Activated CD4-positive, CD25-positive, alpha-beta regulatory T cell (primary cell): ENCODE data around the gene PDCD1LG2.
"Not testable (repeated sequence)": the region's sequence is repeated elsewhere in the genome, so short reads cannot be mapped to it uniquely, and the experiment has no call there.

Source experiments
- DNase-seq, 4 experiments: peaks; one replicate each; lab custom pipeline; 2025; lab: John Stamatoyannopoulos, UW

PDCD1LG2 gene

DNA sequence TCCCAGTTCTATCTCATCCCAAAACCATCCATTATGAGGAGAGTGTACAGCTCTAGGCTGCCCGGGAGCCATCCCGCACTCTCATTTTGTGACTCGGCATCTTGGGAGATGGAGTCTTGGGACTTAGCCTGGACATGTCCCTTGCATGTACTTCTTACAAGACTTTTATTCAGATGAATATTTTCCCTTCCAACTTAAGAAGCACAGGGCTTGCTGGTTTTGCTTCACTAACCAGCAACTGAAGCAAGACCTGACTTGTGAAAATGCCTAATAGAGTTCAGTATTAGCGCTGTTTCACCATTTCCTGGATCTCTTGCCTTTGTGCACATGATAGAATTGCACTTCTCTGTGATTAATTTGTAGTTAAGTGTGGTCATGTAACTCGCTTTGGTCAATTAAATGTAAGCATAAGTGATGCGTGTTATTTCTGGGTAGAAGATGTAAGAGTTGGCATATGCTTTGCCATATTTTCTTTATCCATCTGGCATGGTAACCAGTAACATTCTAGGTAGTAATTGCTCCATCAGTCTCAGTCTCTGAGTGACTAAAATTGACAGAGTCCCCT lies 55.8 kb downstream of the PDCD1LG2 start:
- DNase-seq, result no peak

DNA sequence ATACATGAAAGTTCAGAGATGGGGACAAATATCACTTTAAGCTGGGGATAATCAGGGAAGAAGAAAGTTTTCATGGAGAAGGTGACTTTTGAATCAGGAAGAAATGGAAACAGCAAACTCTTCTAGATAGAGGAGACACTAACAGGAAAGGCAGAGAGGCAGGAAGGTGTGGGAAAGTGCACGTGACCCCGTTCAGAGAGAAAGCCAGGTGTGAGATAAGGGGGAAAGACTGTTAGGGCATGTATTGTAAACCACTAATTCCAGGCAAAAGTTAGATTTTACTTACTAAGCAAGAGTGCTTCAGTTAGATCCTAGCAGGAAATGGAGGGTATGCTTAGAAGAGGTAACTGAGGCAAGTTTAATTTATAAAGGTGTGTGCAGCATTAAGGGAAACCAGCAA lies 58.5 kb downstream of the PDCD1LG2 start:
- no peak for DNase-seq

DNA sequence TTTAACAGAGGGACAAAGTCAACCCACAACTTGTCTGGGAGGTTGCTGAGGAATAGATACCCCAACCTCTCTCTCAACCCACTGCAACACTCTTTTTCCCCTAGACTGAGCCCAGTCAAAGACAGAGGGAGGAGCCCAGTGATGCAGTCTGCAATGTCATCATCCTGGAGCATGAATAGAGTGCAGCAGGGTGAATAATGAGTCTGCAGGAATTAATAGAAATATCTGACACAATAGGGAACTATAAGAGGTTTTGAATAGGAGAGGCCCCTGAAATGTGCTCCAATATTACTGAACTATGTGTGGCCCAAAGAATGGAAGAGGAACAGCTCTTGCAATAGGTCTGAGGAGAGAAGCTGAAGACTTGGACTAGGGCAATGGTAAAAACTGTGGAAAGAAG lies 59.1 kb downstream of the PDCD1LG2 start:
- DNase-seq, result no peak

DNA sequence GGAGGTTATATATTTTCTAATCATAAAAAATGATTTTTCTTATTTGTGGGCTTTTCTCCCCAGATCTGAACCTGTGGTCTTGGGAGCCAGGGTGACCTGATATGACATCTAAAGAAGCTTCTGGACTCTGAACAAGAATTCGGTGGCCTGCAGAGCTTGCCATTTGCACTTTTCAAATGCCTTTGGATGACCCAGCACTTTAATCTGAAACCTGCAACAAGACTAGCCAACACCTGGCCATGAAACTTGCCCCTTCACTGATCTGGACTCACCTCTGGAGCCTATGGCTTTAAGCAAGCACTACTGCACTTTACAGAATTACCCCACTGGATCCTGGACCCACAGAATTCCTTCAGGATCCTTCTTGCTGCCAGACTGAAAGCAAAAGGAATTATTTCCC lies 59.6 kb downstream of the PDCD1LG2 start:
- no peak for DNase-seq

DNA sequence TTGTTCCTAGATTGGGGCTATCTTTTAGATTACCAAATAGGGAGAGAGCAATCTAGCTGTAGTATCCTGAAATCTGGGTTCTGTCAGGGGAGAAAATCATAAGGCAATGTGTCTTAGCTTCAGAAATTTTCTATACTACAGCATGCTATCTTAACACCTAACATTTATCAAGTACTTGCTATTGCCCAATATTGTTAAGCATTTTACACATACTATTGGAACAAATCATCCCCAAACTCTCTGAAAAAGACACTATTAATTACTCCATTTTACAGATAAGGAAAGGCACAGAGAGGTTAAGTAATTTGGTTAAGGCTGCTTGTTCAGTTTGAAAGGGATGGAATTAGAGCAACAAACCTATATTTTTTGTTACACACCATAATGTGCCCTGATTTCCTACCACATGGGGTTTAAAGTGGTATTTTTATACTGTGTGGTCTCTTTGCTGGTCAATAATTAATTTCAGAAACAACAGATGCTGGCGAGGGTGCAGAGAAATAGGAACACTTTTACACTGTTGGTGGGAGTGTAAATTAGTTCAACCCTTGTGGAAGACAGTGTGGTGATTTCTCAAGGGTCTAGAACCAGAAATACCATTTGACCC lies 61.4 kb downstream of the PDCD1LG2 start:
- DNase-seq, result no peak

DNA sequence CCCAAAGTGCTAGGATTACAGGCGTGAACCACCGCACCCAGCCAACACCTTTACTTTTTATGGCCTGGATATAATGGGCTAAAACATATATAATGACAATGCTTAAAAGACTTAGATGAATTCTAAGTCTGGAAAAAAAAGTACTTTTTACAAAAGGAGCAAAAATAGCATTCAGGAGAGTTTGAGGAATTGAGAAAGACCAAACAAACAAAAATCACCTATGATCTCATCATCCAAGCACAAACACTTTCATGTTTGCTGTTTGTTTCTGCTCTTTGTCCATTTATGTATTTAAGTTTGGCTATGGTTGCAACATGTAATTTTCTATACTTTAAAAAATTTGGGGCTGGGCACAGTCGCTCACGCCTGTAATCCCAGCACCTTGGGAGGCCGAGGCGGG lies 63.8 kb downstream of the PDCD1LG2 start:
- no peak for DNase-seq

DNA sequence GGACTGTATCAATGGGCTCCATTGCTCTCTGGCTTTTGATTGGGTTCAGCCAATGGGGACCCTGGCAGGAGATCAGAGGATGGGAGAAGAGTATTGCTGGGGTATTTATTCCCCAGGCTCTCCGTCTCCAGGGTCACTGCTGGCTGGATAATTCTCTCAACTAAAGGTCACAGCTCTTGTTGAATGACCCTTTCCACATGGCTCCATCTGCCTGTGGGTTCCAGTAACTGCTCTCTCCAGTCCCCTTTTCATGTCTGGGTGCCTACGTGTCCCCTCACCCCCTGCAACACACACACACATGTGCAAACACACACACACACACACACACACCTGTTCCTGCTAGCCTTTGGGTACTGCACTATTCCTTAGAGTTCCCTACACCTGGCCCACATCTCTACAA lies 64.7 kb downstream of the PDCD1LG2 start:
- no peak for DNase-seq

DNA sequence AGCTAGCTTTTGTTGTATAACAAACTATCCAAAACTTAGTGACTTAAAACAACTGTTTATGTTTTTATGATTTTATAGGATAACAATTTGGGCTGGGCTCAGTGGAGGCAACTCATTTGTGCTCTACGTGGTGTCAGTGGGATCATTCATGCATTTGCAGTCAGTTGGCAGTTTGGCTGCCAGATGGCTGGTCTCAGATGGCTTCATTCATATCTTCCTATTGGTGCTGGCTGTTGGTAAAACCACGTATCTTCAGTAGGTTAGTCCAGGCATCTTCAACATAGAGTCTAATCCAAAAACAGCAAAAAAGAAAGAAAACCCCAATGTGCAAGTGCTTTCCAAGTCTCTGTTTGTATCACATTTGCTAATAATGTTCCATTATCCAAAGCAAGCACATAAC lies 66.9 kb downstream of the PDCD1LG2 start:
- DNase-seq, result no peak

DNA sequence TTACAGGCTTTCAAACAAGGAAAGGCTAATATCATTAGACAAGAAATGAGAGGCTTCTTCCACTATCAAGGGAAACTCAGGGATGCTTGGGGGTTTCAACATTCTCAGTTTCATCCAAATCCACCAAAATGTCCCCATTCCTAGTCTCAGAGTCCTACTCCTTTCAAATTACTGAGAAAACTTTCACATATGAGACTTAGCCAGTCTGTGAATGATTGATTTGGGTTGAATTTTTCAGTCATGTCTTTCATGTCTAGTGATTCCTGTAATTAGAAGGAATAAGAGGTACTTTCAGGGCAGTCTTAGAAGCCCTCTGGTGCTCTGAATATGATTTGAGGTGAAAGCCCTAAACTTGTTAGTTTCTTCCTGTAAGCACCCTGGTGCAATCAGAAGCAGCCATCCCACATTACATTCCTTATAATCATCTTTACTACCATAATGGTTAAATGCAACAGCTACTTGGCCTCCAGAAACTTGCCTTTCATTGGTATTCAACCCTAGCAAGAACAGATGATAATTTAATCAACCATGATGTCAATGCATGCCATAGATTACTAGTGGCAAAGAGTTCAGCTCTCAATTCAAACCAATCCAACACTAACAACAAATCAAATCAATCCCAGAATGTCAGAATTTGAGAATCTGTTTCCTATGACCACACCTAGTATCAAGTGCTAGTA lies 67.8 kb downstream of the PDCD1LG2 start:
- DNase-seq, result no peak

DNA sequence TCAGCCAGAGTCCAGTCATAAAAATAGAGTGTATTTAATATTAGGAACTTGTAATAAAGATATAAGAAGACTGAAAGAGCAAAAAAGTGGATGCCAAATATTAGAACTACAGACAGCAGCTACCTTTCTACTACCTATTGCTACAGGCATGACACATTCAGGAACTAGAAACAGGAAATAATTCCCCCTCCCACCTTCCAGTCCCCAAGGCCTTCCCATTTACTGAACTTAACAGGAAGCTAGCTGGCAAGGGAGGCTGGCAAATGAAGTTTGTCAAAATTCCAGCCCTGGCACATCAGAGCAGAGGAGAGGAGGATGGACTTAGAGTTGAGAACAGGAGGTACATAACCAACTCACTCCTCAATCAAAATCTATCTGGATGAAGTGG lies 68.4 kb downstream of the PDCD1LG2 start:
- no peak for DNase-seq

DNA sequence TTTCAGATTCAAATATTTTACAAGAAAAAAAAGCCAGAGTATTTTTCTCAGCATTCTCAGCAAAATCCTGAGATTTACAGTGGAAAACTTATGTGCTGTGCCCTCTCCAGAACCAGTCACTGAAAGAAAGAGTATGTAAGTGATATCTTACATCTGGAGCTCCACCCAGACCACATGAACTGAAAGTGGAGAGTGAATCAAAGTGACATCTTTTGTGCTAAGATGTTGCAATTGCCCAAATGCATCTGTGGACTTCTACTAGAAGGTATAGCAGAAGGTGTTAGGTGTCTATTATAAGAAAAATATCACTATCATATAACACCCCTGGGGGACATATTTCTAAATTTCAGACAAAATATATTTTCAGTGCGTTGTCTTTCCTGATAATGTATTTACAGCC lies 69.5 kb downstream of the PDCD1LG2 start:
- DNase-seq, result no peak

DNA sequence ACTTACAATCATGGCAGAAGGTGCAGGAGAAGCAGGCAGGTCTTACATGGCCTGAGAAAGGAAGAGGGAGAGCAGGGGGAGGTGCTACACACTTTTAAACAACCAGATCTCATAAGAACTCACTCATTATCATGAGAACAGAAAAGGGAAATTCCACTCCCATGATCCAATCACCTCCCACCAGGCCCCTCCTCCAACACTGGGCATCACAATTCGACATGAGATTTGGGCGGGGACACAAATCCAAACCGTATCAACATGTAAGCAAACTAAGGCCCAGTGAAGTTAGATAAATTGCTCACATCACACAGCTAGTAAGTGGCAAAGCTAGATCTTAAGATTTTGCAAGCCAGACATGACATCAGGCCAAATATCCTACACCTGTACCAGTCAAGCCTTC lies 70.3 kb downstream of the PDCD1LG2 start:
- DNase-seq, result no peak

DNA sequence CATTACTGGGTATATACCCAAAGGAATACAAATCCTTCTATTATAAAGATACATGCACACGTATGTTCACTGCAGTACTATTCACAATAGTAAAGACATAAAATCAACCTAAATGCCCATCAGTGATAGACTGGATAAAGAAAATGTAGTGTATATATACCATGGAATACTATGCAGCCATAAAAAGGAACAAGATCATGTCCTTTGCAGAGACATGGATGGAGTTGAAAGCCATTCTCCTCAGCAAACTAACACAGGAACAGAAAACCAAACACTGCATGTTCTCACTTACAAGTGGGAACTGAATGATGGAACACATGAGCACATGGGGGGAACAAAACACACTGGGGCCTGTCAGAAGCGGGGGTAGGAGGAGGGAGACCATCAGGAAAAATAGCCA lies 71.4 kb downstream of the PDCD1LG2 start:
- not testable (repeated sequence) for DNase-seq

DNA sequence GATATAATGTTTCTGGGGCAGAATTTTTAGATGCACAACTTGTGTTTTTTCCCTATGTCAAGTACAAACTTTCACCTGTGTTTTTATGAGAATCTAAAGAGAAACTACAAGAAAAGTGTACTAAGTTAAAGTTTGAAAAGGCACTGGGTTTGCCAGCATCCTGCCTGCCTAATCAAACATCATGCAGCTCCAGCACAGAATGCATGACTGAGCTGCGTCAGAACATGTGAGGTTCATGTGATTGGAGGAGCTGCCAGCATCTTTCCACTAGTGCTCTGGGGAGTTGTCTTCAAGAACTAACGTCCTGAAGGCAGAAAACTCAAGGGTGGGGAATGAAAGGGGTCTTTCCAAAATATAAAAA lies 72.5 kb downstream of the PDCD1LG2 start:
- DNase-seq, result no peak

DNA sequence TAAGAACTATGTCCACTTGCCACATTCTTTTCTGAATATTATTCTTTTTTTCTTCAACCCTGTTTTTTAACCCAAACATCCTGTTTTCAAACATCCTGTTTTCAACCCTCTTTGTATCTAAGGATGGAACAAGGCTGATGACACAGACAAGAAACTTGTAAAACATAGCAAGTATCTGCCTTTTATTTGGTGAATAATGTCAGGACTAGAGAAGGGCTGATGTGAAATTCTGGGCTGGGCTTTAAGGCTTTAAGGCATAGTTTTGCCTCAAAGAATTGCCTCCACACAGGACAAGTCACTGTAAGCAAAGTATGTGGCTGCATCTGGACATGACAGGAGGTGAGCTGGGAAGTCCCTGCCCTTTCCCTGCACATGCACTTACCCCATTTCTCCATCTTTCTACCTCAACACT lies 76.1 kb downstream of the PDCD1LG2 start:
- DNase-seq, result no peak

DNA sequence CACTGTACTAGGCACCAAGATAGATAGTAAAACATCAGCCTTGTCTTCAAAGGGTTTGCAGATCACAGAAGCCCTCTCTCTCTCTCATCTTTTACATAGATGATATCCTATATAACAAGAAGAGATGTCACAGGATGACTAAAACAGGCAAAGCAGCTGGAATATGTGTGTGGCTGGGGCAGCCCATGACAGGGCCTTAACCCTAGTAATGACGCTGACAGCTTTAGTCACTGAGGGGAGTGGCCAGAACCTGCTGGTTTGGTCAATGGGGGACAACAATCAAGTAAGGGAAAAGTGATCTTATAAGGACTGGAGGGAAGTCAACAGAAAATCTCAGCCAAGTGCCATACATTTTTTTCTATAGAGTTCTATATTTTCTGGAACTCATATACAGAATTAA lies 76.7 kb downstream of the PDCD1LG2 start:
- DNase-seq, result no peak

DNA sequence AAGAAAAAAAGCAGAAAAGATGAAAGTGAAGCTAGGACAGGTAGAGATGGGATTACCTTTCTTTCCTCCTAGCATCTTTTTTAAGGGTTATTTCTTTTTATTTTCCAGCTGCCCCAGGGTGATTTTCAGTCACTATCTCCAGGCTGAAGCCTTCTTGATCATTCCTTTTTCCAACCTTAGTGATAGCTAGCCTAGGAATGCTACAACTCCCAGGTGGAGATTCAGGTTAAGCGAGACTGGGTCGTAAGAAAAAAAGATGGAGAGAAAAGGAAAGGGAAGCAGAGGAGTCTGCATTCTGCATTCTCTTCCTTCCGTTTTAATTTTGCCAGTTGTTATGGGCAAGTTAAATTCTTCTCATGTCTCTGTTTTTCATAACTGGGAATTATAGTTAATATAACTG lies 81.9 kb downstream of the PDCD1LG2 start:
- no peak for DNase-seq

DNA sequence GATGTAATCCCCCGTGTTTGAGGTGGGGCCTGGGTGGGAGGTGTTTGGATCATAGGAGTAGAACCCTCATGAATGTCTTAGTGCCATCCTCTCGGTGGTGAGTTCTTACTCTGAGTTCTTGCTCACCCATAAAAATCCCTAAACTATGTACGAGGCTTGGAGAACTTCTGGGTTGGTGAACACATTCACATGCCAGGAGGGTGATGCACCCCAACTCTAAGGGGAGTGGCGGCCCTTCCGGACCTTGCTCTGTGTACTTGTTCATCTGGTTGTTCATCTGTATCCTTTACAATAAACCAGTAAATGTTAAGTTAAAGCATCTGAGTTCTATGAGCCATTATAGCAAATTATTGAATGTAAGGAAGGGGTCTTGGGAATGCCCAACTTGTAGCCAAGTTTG lies 82.6 kb downstream of the PDCD1LG2 start:
- no peak for DNase-seq

DNA sequence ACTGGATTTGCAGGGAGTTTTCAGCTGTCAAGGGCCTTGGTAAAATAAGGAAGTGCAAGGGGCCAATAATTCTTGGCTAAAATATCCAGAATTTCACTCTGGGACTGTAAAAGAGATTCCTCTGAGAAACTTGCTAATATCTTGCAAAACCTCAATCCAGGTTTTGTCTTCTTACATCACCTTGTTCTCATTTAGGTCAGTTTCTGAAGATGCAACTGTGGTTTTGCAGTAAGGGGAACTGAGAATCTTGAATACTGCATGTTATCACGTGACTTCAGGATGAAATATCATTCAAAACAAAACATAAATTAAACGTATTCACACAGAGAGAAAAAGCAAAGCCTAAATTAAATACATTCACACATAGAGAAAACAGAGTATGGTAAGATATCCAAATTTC lies 83.6 kb downstream of the PDCD1LG2 start:
- no peak for DNase-seq

DNA sequence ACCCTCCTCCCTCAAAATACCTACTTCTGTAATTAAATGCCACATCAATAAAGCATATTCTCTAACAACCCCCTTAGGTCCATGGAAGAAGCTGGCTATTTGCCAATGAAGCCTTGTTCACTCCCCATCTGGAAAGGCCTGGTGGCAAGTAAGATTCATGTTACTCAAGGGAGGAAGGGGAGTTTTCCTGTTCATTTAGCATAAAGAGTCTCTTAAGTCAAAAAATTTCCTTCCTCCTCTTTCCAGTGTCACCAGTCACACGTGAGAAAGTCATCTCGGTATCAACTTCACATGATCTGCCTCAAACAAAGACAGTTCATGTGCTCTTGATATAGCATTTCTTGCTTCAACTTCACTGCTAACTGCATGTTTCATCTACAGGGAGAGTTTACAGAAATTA lies 85.8 kb downstream of the PDCD1LG2 start:
- DNase-seq, result no peak

DNA sequence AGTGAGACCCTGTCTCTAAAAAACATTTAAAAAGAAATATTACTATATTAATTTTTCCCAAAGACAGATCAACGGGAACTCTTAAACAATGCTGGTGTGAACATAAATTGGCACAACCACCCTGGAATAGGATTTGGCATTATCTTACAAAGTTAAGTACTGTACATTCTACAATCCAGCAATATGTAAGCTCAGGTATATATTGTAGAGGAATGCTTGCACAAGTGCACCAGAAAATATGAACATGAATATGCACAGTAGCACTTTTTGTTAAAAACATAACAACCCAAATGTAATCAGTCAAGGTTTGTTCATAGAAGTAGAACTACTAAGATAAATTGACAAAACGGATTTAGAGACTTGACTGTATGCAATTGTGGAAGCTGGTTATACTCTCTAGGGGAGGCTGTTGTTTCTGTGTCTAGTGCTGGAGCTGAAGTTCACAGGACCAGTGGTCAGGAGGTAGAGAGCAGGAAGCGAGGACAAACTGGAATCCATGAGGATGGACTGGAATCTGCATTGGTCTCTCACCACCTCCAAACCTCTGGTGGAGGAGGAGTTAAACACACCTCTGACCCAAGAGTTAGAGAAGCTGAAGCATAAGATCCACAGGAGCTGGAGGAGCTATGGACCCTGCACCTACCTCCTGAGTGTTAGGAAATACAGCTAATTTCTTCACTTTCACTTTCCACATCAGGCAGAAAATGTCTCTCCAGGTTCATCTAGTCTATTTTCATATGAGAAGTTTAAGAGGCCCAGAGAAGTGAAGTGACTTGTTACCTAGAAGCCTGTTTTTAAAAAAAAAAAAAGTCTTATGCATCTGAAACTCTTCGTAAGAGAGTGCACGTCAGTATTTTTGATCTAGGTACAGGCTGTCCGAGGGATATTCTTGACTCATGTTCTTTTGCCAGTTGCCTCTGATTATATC lies 98.2 kb downstream of the PDCD1LG2 start:
- no peak for DNase-seq

DNA sequence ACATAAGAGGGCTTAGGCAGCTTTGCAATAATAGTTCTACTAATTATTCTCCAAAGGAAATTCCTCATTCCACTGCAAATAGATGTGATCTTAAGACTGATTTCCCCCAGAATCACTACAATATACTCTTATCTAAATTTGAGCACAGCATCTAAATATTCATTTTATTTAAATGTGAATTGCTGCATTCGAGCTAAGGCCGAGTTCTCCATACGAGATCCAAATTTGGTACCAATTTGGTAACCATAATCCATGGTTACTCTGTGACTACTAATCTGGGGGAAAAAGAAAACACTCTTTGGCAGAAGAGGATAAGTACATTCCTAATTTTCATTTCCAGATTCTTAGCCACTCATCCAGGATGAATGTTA lies 98.9 kb downstream of the PDCD1LG2 start:
- no peak for DNase-seq

DNA sequence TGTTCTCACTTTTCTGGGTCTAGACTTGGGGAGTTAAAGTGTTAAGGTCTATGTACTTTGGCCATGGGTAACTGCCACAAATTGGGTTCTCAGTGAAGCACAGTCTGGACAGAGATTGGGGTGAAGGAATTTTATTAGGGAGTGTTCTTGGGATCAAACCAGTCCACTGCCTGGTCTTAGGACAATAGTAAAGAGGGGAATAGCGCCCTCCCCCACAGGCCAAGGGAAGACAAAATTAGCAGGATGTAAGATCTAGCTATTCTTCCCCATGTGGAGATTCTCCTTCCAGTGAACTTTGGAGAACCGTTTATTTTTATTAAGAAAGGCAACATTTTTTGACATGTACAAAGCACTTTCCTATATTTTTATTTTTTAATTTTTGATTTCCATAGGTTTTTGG lies 100.2 kb downstream of the PDCD1LG2 start:
- no peak for DNase-seq
